ENCODE measurements around the gene CNIH4. TPM values are rescaled to one million over a fixed set of nuclear protein-coding genes. Genes with fewer than 3 reads are reported as not detected.
"Not testable (repeated sequence)": the region's sequence is repeated elsewhere in the genome, so short reads cannot be mapped to it uniquely, and the experiment has no call there.

CNIH4 gene
- total RNA-seq (2014; rRNA removed; shearing (Covaris generic); ENCODE audit: low replicate concordance): 60.4 and 117 TPM in 2 replicates

DNA sequence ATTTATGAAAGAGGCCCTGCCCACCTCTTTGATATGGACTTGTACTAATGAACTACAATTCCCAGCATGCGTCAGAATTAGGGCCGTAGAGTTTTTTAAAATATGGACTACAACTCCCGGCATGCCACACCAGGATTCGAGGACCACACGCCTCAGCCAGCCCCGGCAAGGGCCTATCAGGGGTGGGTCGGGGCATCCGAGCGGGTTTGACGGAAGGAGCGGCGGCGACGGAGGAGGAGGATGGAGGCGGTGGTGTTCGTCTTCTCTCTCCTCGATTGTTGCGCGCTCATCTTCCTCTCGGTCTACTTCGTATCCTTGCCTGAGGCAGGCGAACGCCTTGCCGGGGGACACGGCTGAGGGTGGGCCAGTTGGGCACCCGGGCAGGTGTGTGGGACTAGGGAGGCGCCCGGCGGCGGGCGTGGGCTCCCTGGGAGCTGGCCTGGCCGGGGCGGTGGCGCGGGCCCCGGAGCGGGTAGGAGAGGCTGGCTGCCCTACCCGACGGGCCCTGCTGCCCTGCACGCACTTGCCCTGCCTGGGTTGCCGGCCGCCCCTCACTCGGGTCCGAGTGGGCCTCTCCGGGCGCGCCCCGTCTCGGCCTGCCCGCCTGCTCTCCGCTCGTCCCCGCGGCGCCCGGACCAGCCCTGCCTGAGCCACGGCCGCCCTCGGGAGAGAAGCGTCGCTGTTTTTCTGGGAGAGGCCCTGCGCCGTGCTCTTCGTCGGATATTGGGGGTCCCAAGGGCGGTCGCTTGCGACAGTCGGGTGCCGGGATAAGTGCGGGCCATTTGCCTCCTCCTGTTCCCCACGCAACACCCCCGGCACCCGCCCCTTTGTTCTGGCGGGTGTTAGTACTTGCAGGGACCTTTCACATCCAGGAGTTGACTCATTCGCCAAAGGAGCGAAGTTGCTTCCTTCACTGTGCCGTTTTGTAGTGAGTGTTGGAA, at the start of gene CNIH4:
CNIH4 (plus strand) TSS at position 195 of the 941 bp plus-strand sequence; CDS start at position 241, 46 bp downstream.
- in situ Hi-C loops (cut with HindIII; ENCODE audit: low pct_unique_long_range_greater_than_20kb, low sequenced_read_pairs): no loop called here
- DNase-seq (ENCODE audit: low read depth): peak; percentile 91

DNA sequence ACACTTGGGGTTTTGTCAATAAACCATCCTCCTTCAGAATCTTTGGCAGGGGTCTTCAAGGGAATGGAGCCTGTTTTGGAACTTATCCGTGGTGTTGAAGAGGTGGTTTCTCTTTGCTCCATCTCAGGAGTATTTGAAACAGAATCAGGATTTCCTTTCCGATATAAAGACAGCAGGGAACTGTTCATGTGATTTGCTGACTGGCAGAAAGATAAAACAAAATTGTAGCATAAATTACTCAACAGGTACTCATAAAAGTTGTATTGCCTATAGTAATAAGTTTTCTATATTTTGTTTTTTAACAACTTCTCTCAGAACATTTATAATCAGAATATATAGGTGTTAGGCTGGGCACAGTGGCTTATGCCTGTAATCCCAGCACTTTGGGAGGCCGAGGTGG, 48.6 kb upstream of the CNIH4 start:
- in situ Hi-C loops (cut with HindIII; ENCODE audit: low pct_unique_long_range_greater_than_20kb, low sequenced_read_pairs): no loop called here
- no peak for DNase-seq (ENCODE audit: low read depth)

DNA sequence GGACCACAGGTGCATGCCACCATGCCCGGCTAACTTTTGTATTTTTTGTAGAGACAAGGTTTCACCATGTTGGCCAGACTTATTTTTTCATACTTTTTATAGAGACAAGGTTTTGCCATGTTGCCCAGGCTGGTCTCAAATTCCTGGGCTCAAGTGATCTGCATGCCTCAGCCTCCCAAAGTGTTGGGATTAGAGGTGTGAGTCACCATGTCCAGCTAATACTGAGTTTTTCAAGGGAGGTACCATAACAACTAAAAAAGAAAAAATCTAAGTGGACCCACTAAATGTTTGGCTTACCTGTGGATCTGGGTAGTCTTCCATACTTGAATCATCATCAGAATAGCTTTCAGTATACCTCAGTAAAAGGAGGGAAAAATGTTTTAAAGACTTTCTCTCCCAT, 45.2 kb upstream of the CNIH4 start:
- DNase-seq (ENCODE audit: low read depth); in situ Hi-C loops (cut with HindIII; ENCODE audit: low pct_unique_long_range_greater_than_20kb, low sequenced_read_pairs): not testable (repeated sequence)

DNA sequence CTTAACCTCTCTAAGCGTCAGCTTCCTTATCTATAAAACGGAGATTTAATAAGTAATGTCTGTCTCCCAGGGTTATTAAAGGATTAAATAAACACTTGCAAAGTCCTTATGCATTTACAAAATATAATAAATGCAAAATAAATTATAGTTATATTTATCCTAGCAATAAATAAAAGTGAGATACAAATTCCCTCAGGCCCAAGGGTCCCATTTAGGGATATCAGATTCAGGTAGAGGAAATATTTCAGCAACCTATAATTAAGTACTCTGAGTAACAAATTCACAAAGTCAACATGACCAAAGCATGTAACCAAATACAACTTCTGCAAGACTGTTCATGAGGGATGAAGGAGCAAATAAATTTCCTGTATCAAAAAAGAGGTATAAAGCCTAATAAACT, 44.7 kb upstream of the CNIH4 start:
- in situ Hi-C loops (cut with HindIII; ENCODE audit: low pct_unique_long_range_greater_than_20kb, low sequenced_read_pairs): no loop called here
- no peak for DNase-seq (ENCODE audit: low read depth)

DNA sequence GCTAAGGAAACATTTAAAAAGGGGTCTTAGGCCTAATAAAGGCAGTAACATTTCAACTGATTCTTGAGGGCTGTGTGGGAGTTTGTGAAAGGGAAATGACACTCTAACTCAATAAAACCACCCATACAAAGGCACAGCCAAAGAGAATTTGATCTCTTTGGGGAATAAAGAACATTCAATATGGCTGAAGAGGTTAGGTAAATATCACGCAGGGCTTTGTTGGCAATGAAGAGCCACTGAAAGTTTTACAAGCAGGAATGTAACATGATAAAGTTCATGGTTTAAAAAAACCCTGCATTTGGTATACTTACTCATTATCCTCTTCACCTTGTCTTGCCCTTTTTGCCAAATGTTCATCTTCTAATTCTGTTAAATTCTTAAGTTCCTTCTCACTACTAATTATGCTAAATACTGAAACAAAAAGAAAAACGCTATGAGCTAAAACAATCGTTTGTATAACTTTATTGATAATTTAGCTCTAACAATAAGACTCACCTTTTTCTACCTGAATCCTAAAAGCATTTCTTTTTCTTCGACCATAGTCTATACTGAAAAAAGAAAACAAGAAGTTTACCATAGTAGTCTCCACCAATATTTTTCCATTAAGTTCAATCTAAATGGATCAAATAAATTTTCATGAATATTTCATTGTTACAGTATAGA, 39.2 kb upstream of the CNIH4 start:
- in situ Hi-C loops (cut with HindIII; ENCODE audit: low pct_unique_long_range_greater_than_20kb, low sequenced_read_pairs): no loop called here
- DNase-seq (ENCODE audit: low read depth): no peak

DNA sequence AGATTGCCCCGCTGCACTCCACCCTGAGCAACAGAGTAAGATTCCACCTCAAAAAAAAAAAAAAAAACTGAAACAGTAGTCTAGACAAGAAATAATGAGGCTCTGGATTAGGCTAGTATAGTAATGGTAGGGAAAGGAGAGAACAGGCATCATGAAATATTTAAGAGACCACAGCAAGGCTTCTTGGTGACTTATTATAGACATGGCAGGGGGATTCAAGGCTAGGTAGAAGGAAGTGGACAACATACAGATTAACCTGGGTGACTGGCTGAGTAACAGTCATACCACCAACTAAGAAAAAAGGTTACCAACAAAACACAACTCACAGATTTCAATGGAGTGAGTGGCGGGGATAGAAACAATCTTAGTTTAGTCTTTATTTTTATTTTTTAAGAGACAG, 35.0 kb upstream of the CNIH4 start:
- in situ Hi-C loops (cut with HindIII; ENCODE audit: low pct_unique_long_range_greater_than_20kb, low sequenced_read_pairs): no loop called here
- DNase-seq (ENCODE audit: low read depth): no peak

DNA sequence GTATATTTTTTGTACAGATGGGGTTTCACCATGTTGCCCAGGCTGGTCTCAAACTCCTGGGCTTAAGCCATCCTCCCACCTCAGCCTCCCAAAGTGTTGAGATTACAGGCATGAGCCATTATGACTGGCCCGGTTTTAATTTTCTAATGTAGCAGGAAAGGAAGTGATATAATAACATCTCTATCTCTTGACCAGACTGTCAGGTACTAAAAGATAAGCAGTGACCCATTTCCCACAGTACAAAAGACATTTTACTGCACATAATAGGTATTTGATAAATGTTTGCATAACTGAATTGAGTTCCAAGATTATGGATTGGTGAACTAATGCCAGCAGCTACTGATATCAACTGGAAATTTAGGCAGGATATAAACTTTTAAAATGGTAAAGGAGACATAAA, 30.7 kb upstream of the CNIH4 start:
- DNase-seq (ENCODE audit: low read depth): no peak
- in situ Hi-C loops (cut with HindIII; ENCODE audit: low pct_unique_long_range_greater_than_20kb, low sequenced_read_pairs): no loop called here

DNA sequence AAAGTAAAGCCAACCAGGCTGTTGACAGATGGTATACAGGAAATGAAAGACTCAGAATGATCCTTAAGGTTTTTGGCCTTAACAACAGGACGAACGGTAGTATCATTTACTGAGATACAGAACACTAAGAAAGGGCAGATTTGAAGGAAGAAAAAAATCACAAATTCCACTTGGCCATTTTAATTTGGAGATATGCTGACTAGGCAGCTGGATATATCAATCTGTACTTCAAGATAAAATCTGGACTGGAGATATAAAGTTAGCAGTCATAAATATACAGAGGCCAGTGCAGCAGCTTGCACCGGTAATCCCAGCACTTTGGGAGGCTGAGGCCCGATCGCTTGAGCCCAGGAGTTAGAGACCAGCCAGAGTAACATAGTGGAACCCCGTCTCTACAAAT, 28.0 kb upstream of the CNIH4 start:
- in situ Hi-C loops (cut with HindIII; ENCODE audit: low pct_unique_long_range_greater_than_20kb, low sequenced_read_pairs): no loop called here

DNA sequence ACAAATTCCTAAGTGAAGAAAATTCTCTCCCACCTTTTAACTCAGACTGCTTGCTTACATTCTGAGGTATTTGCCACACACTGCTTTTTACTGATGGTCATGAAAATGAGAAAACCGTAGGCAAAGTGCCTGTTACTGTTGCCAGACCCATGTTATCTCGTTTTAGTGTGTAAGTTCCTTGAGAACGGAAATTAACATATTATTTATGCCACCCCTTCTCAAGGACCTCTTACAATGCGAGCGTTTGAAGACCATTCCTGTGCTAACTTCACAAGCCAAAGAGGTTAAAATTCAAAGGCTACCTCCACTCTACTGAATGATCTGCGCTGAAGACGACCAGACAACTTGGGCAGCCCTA, 27.2 kb upstream of the CNIH4 start:
- DNase-seq (ENCODE audit: low read depth): no peak
- in situ Hi-C loops (cut with HindIII; ENCODE audit: low pct_unique_long_range_greater_than_20kb, low sequenced_read_pairs): no loop called here

More for the DNA sequence above, 28.0 kb upstream of the CNIH4 start:
- no peak for DNase-seq (ENCODE audit: low read depth)

DNA sequence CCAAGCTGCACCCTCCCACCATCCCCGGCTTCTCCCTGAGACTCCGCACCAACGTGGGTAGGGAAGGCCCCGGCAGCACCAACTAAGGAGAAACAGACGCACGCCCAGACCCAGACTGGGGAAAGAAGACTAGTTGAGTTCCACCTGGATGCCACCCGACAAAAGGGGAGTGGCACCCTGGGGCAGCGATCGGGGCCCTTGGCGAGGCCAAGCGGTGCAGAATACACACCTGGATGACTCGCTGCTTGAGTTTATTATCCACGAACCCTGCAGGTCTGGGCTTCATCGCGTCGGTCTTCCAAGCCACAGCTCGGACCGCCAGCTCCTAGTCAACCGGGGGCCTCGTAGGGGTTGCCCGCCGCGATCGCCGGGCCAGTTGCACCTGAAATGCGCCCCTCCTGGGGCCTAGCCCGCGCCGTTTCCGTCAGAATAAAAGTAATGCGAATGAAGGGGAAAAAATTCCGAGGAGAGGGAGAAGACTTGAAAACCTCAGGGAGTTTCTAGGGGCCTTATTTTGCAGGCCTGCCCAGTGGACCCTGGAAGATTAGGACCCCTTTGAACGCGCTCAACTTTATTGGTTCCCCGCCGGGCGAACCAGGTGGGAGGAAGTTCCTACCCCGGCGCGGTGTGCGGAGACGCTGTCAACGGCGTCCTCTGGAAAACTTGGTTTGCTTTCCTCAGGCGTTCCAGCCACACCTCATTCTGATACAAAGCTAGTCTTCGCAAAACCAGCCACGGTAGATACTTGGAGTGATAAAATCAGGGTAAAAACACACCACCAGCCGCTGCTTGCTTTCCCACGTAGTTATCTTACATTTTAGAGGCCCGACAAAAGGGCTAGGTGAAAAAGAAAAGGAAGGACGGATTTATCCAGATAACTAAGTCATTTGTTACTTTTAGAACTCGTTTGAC, 26.6 kb upstream of the CNIH4 start, which contains the start of gene NVL:
NVL (minus strand) TSS at position 331 of the 912 bp plus-strand sequence; CDS start at position 286, 45 bp downstream.
- DNase-seq (ENCODE audit: low read depth): peak; percentile 92
- in situ Hi-C loops (cut with HindIII; ENCODE audit: low pct_unique_long_range_greater_than_20kb, low sequenced_read_pairs): no loop called here

DNA sequence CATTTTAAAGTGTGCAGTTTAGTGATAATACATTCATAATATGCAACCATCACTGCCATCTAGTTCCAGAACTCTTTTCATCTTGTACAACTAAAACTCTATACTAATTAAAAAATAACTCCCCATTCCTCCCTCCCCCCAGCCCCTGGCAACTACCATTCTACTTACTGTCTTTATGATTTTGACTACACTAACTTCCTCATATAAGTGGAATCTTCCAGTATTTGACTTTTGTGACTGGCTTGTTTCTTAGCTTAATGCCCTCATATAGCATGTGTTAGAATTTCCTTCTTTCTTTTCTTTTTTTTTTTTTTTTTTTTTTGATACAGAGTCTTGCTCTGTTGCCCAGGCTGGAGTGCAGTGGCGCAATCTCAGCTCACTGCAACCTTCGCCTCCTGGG, 25.4 kb upstream of the CNIH4 start:
- no peak for DNase-seq (ENCODE audit: low read depth)
- in situ Hi-C loops (cut with HindIII; ENCODE audit: low pct_unique_long_range_greater_than_20kb, low sequenced_read_pairs): no loop called here

DNA sequence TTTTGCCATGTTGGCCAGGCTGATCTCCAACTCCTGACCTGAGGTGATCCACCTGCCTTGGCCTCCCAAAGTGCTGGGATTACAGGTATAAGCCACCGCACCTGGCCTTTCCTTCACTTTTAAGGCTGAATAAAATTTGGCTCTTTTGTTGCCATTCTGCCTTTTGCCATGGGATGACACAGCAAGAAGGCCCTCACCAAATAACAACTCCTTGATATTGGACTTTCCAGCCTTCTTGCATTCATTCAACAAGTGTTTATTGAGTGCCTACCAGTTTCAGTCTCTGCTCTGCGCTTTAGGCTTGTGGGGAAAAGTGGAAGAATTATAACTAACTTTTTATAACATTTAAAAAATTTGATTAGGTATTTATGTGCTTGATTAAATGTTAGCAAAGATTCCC, 24.9 kb upstream of the CNIH4 start:
- in situ Hi-C loops (cut with HindIII; ENCODE audit: low pct_unique_long_range_greater_than_20kb, low sequenced_read_pairs): no loop called here
- DNase-seq (ENCODE audit: low read depth): no peak

DNA sequence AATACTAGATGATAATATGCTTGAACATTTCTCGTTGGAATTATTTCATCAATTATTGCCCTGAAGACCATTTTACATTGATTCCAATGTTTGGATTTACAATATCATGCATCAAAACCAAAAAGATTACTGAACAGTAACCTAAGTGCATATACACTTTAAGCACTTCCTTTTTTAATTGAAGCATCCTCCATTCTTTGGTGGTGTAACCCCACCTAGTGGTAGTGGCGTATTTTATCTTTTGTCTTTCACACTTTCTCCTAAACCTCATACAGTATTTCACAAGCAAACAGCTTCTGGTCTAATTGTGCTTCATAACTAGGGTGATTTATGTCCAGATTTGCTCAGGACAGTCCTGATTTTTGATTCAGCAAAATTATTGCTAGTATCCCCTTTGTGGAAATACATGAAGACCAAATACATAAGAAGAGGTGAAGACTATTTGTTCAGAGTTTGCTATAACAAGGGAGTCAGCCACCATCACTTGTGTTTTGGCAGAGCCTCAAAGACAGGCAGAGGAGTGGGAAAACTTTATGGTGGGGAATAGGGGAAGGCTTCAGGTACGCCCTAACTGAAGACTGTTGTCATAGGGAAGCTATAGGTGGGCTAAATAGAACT, 23.3 kb upstream of the CNIH4 start:
- peak; percentile 66 for DNase-seq (ENCODE audit: low read depth)
- in situ Hi-C loops (cut with HindIII; ENCODE audit: low pct_unique_long_range_greater_than_20kb, low sequenced_read_pairs): no loop called here

DNA sequence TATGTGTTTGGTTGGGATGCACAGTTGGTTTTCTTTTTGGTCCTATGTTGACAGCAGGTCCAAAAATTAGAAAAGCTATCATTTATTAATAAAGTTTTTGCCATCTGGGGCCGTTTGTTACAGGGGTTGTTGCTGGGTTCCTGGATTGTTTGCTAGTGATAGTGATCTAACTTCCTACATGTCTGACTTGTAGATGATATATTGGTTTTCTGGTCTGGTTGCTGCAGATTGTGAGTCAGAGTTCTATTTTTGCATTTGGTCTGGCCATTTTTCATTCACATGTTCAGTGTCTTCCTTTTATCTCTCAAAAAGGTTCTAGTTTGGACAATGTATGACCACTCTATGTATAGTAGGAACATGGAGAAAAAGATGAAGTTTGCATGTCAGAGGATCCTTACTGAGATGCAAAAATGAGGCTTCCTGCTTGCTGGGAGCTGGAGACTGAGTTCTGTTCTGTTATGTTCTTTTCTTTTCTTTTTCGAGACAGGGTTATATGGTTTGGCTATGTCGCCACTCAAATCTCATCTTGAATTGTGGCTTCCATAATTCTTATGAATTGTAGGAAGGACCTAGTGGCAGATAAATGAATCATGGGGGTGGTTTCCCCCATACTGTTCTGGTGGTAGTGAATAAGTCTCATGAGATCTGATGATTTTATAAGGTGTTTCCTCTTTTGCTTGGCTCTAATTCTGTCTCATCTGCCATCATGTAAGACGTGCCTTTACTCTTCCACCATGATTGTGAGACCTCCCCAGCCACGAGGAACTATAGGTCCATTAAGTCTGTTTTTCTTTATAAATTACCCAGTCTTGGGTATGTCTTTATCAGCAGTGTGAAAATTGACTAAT, 22.5 kb upstream of the CNIH4 start:
- in situ Hi-C loops (cut with HindIII; ENCODE audit: low pct_unique_long_range_greater_than_20kb, low sequenced_read_pairs): no loop called here
- no peak for DNase-seq (ENCODE audit: low read depth)

DNA sequence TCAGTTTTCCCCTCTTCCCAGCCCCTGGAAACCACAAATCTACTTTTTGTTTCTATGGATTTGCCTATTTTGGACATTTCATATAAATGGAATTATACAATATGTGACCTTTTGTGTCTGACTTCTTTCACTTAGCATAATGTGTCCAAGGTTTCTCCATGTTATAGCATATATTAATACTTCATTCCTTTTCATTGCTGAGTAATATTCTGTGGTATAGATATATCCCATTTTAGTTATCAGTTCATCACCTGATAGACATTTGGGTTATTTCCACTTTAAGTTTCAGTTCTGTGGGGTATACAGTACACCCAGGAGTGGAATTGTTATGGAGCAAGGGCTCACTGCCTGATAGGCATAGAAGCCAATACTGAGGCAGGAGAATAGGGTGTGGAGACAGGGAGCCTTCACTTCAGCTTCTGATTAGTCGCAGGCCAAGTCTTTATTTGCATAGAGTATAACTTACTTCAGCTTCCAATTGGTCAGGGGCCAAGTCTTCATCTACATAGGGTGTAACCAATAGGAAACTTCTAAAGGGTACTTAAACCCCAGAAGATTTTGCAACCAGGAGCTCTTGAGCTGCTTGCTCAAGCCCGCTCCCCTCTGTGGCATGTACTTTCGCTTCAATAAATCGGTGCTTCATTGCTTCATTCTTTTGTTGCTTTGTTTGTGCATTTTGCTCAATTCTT, 18.4 kb upstream of the CNIH4 start:
- in situ Hi-C loops (cut with HindIII; ENCODE audit: low pct_unique_long_range_greater_than_20kb, low sequenced_read_pairs): no loop called here
- DNase-seq (ENCODE audit: low read depth): peak; percentile 44

DNA sequence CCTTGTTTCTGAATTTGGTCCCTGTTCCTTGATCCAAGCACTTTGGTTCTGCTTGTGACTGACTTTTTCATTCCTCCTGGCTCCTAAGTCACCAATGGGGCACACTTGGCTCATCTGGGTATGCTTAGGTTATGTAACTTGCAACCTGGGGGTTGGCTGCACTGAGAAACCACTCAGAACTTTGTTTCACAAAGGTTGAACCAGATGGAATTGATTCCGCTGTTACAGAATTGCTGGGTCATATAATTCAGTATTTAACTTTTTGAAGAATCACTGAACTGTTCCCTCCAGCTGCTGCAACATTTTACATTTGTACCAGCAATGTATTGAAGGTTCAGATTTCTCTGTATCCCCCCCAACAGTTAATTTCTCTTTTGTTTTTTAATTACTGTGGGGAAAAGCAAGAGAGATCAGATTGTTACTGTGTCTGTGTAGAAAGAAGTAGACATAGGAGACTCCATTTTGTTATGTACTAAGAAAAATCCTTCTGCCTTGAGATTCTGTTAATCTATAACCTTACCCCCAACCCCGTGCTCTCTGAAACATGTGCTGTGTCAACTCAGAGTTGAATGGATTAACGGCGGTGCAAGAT, 17.1 kb upstream of the CNIH4 start:
- in situ Hi-C loops (cut with HindIII; ENCODE audit: low pct_unique_long_range_greater_than_20kb, low sequenced_read_pairs): no loop called here
- no peak for DNase-seq (ENCODE audit: low read depth)

Measured in Caki2 (cell line).